ENCODE data around the gene RPS10.

Gene RPS10

GRCh38 chr6:34425498-34426410 is at the start of gene RPS10:
Gene RPS10 (minus strand): TSS chr6:34426069. CDS start chr6:34425221, 848 bp downstream.
- intact Hi-C loops (cut with DNase I), result no loop called here
- DNase-seq, result peak; percentile 79 to 97 (median 92)

GRCh38 chr6:34475238-34475682 is 49.4 kb upstream of the RPS10 start:
- no peak for DNase-seq
- intact Hi-C loops (cut with DNase I), result no loop called here

- no peak for DNase-seq
- intact Hi-C loops (cut with DNase I), result no loop called here
Observed at GRCh38 chr6:34474754-34475153, 48.9 kb upstream of the RPS10 start.

- no peak for DNase-seq
- intact Hi-C loops (cut with DNase I), result no loop called here
Observed at GRCh38 chr6:34473967-34474366, 48.1 kb upstream of the RPS10 start.

- no peak for DNase-seq
- intact Hi-C loops (cut with DNase I), result no loop called here
Observed at GRCh38 chr6:34472425-34472824, 46.6 kb upstream of the RPS10 start.

- no peak for DNase-seq
- intact Hi-C loops (cut with DNase I), result no loop called here
Observed at GRCh38 chr6:34469499-34469898, 43.6 kb upstream of the RPS10 start.

- intact Hi-C loops (cut with DNase I), result no loop called here
- no peak for DNase-seq
Observed at GRCh38 chr6:34468378-34468892, 42.6 kb upstream of the RPS10 start.

- DNase-seq, result peak in 9 of 42 donors; percentile 13 to 39 (median 22)
- intact Hi-C loops (cut with DNase I), result no loop called here
Observed at GRCh38 chr6:34466242-34467185, 40.6 kb upstream of the RPS10 start.

- peak; percentile 30 to 91 (median 74) for DNase-seq
- intact Hi-C loops (cut with DNase I), result no loop called here
Observed at GRCh38 chr6:34465531-34466241, 39.8 kb upstream of the RPS10 start, which contains the start of gene PACSIN1. Gene PACSIN1 (plus strand): TSS chr6:34466076. CDS start chr6:34526306, 60,230 bp downstream.

- DNase-seq, result no peak
- intact Hi-C loops (cut with DNase I), result loop anchor here (5.0 kb wide), 1 partner anchor 143 kb away; no protein-coding TSS in a partner anchor
Observed at GRCh38 chr6:34463849-34464248, 38.0 kb upstream of the RPS10 start.

GRCh38 chr6:34463299-34463698 is 37.4 kb upstream of the RPS10 start:
- intact Hi-C loops (cut with DNase I), result loop anchor here (5.0 kb wide), 1 partner anchor 144 kb away; no protein-coding TSS in a partner anchor
- DNase-seq, result no peak

GRCh38 chr6:34462551-34462971 is 36.7 kb upstream of the RPS10 start:
- DNase-seq, result no peak
- intact Hi-C loops (cut with DNase I), result loop anchor here (5.0 kb wide), 1 partner anchor 145 kb away; no protein-coding TSS in a partner anchor

GRCh38 chr6:34462010-34462409 is 36.1 kb upstream of the RPS10 start:
- DNase-seq, result no peak
- intact Hi-C loops (cut with DNase I), result loop anchor here (5.0 kb wide), 1 partner anchor 145 kb away; no protein-coding TSS in a partner anchor

- no peak for DNase-seq
- intact Hi-C loops (cut with DNase I), result loop anchor here (5.0 kb wide), 1 partner anchor 146 kb away; no protein-coding TSS in a partner anchor
Observed at GRCh38 chr6:34460796-34461507, 35.1 kb upstream of the RPS10 start.

- DNase-seq, result peak in 34 of 42 donors; percentile 16 to 77 (median 48)
- intact Hi-C loops (cut with DNase I), result loop anchor here (5.0 kb wide), 1 partner anchor 147 kb away; no protein-coding TSS in a partner anchor
Observed at GRCh38 chr6:34459899-34460593, 34.2 kb upstream of the RPS10 start.

- intact Hi-C loops (cut with DNase I), result no loop called here
- DNase-seq, result no peak
Observed at GRCh38 chr6:34457742-34458735, 32.2 kb upstream of the RPS10 start.

Data from head of caudate nucleus (tissue), 42 donors.